Activated CD8-positive, alpha-beta memory T cell treated with anti-CD3 and anti-CD28 coated beads for 48 hours (primary cell): ENCODE measurements around the gene STXBP2.

Experiments
- DNase-seq, 3 experiments: peaks; one replicate each; pipeline ENCODE4 v3.0.0-alpha.2; 2020; ENCODE audit warnings: low read depth in 2 of 3, low spot score in 2 of 3

Gene STXBP2

DNA sequence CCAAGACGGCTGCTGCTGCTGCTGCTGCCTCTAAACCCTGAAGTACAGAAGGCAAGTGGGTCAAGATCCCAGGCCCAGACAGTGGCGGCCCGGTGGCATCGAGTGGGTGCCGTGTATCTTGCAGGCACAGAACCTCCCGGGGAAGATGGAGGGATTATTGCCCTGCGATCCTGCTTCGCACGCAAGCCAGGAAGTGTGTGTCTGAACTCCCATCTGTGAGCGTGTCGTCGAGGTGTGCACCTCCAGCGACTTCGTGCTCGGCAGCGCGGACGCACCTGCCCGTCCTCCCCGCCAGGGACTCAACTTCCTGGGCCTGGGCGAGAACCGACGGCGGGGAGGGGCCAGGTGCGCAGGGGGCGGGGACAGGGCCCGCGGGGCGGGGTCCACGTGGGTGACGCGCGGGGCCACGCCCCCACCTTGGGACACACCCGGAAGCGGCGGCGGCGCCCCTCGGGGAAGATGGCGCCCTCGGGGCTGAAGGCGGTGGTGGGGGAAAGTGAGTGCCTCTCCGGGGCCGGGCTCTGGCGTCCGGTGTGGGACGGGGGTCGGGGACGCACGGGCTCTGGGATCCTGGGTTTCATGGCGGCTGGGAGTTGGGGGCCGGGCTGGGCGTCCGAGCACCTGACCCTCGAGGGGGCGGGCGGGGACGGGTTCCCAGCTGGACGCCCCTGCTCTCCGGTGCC is at the start of gene STXBP2:
TSS of gene STXBP2 (plus strand) at position 420 of the 683 bp plus-strand sequence. CDS start at position 460, 40 bp downstream.
- peak; percentile 83 to 89 (median 84) for DNase-seq

DNA sequence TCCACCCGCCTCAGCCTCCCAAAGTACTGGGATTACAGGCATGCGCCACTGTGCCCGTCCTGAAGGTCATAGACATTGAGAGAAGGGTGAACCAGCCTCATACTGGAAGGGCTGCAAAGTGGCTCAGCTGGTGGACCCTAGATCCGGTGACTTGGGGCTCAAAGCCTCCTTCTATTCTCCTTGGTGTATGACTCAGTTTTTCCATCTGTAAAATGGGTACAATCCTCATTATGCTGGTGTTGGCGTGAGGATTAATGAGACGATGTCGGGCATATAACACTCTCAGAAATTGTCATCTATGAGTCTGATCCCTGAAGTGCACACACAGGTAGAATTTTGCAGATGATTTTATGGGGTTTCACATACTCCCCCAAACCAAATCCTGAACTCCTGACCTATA is 47.1 kb upstream of the STXBP2 start:
- DNase-seq, result no peak

DNA sequence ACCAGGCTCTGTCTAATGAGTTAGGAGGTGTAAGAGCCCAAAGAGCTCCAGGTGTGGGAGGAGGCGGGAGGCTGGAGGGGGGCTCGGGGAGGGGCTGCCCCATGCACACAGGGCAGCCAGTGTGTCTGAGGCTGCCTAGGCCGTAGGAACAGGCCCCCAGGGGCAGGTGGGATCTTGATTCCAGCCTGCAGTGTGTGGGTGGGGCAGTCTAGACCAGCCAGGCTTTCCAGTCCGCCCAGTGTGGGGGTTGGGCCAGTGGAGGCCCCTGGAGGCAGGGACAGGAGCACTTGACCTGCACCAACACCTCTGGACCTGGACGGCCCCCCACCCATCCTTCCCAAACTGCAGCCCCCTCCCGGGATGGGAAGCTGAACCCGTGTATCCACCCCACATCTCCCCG is 46.7 kb upstream of the STXBP2 start:
- no peak for DNase-seq

DNA sequence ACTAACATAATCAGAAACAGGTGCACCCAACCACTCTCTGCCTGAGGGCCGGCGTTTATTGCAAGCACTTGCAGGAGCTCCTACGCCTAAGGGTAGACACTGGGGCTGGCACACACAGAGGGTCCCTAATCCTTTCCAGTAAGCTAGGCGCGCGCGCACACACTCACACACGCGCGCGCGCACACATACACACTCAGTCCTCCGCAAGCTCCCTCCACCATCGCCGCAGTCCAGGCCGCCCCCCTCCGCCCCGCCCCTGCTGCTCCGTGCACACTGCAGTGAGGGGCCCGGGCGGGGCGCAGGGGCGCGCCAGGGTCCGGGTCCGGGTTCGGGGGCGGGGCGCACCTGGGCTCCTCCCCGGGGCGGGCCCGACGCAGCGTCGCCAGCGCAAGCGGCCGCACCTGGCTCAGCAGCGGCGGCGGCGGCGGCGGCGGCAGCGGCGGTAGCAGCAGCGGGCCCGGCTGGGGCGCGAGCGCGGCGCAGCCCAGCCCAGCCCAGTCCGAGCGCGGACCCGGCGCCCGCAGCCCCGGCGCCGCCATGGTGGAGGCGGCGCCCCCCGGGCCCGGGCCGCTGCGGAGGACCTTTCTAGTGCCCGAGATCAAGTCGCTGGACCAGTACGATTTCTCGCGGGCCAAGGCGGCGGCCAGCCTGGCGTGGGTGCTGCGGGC is 41.3 kb upstream of the STXBP2 start, which contains the start of gene CAMSAP3:
TSS of gene CAMSAP3 (plus strand) at position 398 of the 668 bp plus-strand sequence. CDS start at position 538, 140 bp downstream.
- DNase-seq, result peak in 1 of 3 experiments; percentile 27

DNA sequence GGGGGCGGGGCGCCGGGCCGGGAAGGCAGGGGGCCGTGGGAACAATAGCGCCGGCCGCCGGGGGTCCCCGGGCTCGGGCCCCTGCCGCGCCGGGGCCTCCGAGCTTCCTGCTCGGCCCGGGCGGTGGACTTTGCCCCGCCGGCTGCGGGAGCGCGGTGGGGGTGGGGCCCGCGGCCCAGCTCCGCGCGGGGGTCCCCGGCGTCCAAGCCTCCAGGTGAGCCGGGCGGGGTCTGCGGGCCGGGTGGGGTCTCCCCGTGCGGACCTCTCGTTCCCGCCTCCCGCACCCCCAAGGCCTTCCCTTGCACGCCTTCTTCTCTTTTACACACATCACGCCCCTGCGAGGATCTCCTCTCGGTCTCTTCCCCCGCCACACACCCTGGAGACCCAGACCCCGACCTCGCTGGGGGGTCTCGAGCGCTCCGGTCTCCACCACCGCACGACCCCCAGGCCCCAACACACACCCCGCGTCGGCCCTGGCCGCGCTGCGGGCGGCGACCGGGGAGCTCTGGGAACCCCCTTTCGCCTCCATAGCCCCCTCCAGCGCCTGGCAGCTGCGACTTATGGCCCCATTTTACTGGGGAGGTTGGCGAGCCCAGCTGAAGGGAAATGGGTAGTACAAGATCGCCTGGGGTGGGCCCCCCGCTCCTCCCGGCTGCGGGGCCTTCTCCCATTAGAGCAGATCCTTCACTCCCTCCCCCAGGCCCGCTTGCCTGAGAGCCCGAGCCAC is 40.5 kb upstream of the STXBP2 start:
- DNase-seq, result no peak

DNA sequence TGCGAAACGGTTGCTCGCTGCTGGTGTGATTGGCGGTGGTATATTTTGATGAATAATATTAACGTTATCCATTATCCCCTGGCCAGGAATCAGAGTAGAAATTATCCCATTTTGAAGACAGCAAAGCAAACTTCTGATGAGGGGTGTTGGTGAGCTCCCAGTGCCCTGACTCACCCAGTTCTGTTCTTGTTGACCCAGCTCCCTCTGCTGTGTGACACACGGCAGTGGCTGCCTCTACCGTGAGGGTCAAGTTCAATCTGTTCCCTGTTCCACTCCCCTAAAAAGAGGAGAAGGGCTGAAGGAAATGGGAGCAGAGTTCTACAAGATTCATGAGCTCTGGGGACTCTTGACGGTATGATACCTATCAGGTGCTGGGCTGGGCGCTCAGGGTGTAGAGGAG is 39.2 kb upstream of the STXBP2 start:
- DNase-seq, result no peak

GRCh38 chr19:7598180-7598579 is 38.7 kb upstream of the STXBP2 start:
- DNase-seq, result no peak

- no peak for DNase-seq
These were observed 36.2 kb upstream of the STXBP2 start for GRCh38 chr19:7600721-7601120.

GRCh38 chr19:7602240-7602934 is 34.5 kb upstream of the STXBP2 start:
- DNase-seq, result no peak

- DNase-seq, result no peak
These were observed 33.9 kb upstream of the STXBP2 start for GRCh38 chr19:7602935-7603497.

DNA sequence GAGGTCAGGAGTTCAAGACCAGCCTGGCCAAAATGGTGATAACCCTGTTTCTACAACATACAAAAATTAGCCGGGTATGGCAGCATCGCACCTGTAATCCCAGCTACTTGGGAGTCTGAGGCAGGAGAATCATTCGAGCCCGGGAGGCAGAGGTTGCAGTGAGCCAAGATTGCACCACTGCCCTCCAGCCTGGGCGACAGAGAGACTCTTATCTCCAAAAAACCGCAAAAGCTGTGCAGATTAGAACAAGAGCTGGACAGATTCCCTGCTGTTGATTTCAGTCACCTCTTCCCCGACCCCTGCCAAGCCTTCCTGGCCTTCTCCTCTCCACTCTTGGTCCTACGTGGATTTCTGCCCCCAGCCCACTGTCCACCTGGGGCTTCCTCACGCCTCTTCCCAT is 33.0 kb upstream of the STXBP2 start:
- no peak for DNase-seq

- no peak for DNase-seq
These were observed 31.3 kb upstream of the STXBP2 start for GRCh38 chr19:7605490-7606222.

DNA sequence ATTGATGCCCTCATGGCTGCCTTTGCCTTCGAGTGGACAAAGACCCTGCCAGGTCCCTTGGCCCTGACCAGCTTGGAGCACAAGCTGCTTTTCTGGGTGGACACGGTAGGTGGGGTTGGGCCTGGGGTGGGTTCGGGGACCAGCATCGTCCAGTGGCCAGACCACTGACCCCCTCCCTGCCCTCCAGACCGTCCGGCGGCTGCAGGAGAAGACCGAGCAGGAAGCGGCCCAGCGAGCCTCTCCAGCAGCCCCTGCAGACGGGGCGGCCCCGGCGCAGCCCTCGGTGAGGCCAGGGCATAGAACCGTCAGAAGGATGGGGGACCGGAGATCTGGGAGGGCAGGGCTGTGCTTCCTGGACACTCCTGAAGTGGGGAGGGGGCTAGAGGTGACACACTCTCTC is 30.6 kb upstream of the STXBP2 start:
- no peak for DNase-seq

DNA sequence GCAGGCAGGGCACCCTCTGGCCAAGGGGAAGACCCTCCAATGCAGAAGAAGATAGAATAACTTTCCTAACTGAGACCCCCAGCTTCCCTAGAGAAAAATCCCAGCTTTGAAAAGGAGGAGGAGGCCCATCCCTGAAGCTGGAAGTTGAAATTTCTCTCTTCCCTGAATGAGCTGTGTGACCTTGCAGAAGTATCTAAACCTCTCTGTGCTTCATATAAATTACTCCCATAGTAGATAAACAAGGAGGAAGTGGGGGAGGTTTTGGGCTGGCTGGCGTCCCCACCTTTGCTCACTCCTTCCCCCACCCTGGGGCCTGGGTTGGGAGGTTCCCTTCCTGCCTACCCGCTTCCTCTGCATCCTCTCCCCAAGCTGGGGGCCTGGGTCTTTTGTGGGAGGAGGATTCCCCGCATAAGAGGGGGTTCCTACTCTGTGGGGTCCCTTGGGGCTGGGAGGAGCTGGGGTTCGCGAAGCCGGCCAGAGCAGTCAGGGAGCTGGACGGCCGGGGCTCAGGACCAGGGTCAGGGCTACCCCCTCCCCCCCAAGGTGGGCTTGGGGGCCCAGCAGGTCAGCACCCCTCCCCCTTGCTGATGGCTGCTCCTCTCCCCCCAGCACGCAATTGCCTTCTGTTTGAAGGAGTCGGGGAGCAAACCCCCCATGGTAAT is 29.6 kb upstream of the STXBP2 start:
- no peak for DNase-seq

- DNase-seq, result no peak
These were observed 28.9 kb upstream of the STXBP2 start for GRCh38 chr19:7607874-7608560.

GRCh38 chr19:7610491-7611240 is 26.2 kb upstream of the STXBP2 start:
- DNase-seq, result no peak

GRCh38 chr19:7611541-7612279 is 25.2 kb upstream of the STXBP2 start:
- no peak for DNase-seq
